Liver (tissue), 9 donors: ENCODE results near the gene ADGRF5. TPM values are rescaled to one million over a fixed set of nuclear protein-coding genes. Genes with fewer than 3 reads are reported as not detected.
A peak's percentile ranks its signal among the peaks of the same experiment; 100 is the strongest.

Experiments
- DNase-seq: peaks from one replicate; pipeline ENCODE4 v3.0.0-alpha.2; 2017; ENCODE audit warnings: low spot score
- H3K27ac ChIP-seq, 2 donors: one replicate each; pipeline ENCODE4 v1.7.0; 2013; ENCODE audit warnings: inconsistent platforms in 2 of 2, low read length in 2 of 2, control low read depth in 1 of 2, low read depth in 1 of 2, mild to moderate bottlenecking in 1 of 2
- H3K27me3 ChIP-seq, 4 donors: one replicate each; pipeline versions ENCODE4 v1.6.1 to v1.7.0; 2013; ENCODE audit warnings: low read length in 3 of 4, inconsistent platforms in 1 of 4, mild to moderate bottlenecking in 1 of 4, moderate library complexity in 1 of 4; ENCODE audit not compliant: control insufficient read depth in 4 of 4, insufficient read depth in 4 of 4
- H3K36me3 ChIP-seq, 4 donors: one replicate each; pipeline versions ENCODE4 v1.6.1 to v1.7.0; 2013; ENCODE audit warnings: low read length in 3 of 4, mild to moderate bottlenecking in 3 of 4, low read depth in 1 of 4, moderate library complexity in 1 of 4; ENCODE audit not compliant: control insufficient read depth in 4 of 4, insufficient read depth in 3 of 4
- H3K4me1 ChIP-seq, 4 donors: one replicate each; pipeline versions ENCODE4 v1.6.1 to v1.7.0; 2013; ENCODE audit warnings: low read length in 3 of 4, mild to moderate bottlenecking in 3 of 4, moderate library complexity in 1 of 4; ENCODE audit not compliant: control insufficient read depth in 4 of 4, insufficient read depth in 4 of 4
- H3K4me3 ChIP-seq, 3 donors: one replicate each; pipeline versions ENCODE4 v1.6.1 to v1.7.0; 2013; ENCODE audit warnings: low read length in 3 of 3, control low read depth in 1 of 3, low read depth in 1 of 3, mild to moderate bottlenecking in 1 of 3
- H3K9ac ChIP-seq, 2 donors: one replicate each; pipeline ENCODE4 v1.7.0; 2013; ENCODE audit warnings: low read length in 2 of 2, mild to moderate bottlenecking in 2 of 2, moderate library complexity in 2 of 2, control low read depth in 1 of 2, low read depth in 1 of 2
- H3K9me3 ChIP-seq, 4 donors: one replicate each; pipeline versions ENCODE4 v1.6.1 to v1.7.0; 2013; ENCODE audit warnings: low read length in 3 of 4; ENCODE audit not compliant: control insufficient read depth in 4 of 4
- EGR1 ChIP-seq, 2 donors: IDR thresholded peaks; 2 replicates each; pipeline ENCODE4 v1.6.1; 2016 to 2018; ENCODE audit warnings: antibody characterized with exemption in 2 of 2, low read depth in 2 of 2
- FOXA1 ChIP-seq: IDR thresholded peaks from 2 replicates; pipeline ENCODE4 v1.6.1; 2016; ENCODE audit warnings: antibody characterized with exemption
- FOXA2 ChIP-seq: IDR thresholded peaks from 2 replicates; pipeline ENCODE4 v1.6.1; 2016; ENCODE audit warnings: antibody characterized with exemption
- GABPA ChIP-seq, 2 donors: IDR thresholded peaks in 1 of 2; conservative IDR thresholded peaks in 1 of 2; 2 replicates each; pipeline ENCODE4 v1.6.1; 2016; ENCODE audit warnings: antibody characterized with exemption in 2 of 2, mild to moderate bottlenecking in 1 of 2, moderate library complexity in 1 of 2
- HNF4A ChIP-seq, 2 donors: conservative IDR thresholded peaks; 2 replicates each; pipeline ENCODE4 v1.6.1; 2016; ENCODE audit warnings: antibody characterized with exemption in 2 of 2, mild to moderate bottlenecking in 2 of 2
- HNF4G ChIP-seq: IDR thresholded peaks from 2 replicates; pipeline ENCODE4 v1.6.1; 2016; ENCODE audit warnings: antibody characterized with exemption
- JUND ChIP-seq, 2 donors: IDR thresholded peaks; 2 replicates each; pipeline ENCODE4 v1.6.1; 2016; ENCODE audit warnings: antibody characterized with exemption in 2 of 2
- NR2F2 ChIP-seq: IDR thresholded peaks from 2 replicates; pipeline ENCODE4 v1.6.1; 2016; ENCODE audit warnings: antibody characterized with exemption
- RAD21 ChIP-seq, 2 donors: IDR thresholded peaks; 2 replicates each; pipeline ENCODE4 v1.6.1; 2016; ENCODE audit warnings: antibody characterized with exemption in 2 of 2, mild to moderate bottlenecking in 2 of 2
- RXRA ChIP-seq, 2 donors: IDR thresholded peaks; 2 replicates each; pipeline ENCODE4 v1.6.1; 2017 to 2018; ENCODE audit warnings: antibody characterized with exemption in 2 of 2, mild to moderate bottlenecking in 1 of 2
- SP1 ChIP-seq: IDR thresholded peaks from 2 replicates; pipeline ENCODE4 v1.6.1; 2018; ENCODE audit warnings: antibody characterized with exemption, mild to moderate bottlenecking
- TAF1 ChIP-seq: conservative IDR thresholded peaks from 2 replicates; pipeline ENCODE4 v1.6.1; 2016; ENCODE audit warnings: antibody characterized with exemption, mild to moderate bottlenecking
- YY1 ChIP-seq: IDR thresholded peaks from 2 replicates; pipeline ENCODE4 v1.6.1; 2016; ENCODE audit warnings: antibody characterized with exemption, mild to moderate bottlenecking
- WGBS: extraction: QIAGEN DNeasy Blood & Tissue Kit; methylation state at CpG from one replicate; pipeline ENCODE4 v1.1.7; 2013; 5-methylcytosine and 5-hydroxymethylcytosine counted together
- polyA plus RNA-seq, 2 donors: library from polyadenylated mRNA; stranded (reverse) in 1 of 2; unstranded in 1 of 2; fragments of 200-250 nt in 1 of 2; fragments of >200 nt in 1 of 2; fragmentation: Nextera tagmentation in 1 of 2; extraction: Ambion mirVana in 1 of 2; gene quantifications; one replicate each; pipeline versions ENCODE4 v1.2.1 to v1.2.3, GENCODE V29; 2013 to 2015
- total RNA-seq, 2 donors: library from RNA; depleted of rRNA; stranded (reverse); fragments of >200 nt; gene quantifications; one replicate each; pipeline ENCODE4 v1.2.3, GENCODE V29; 2014
- TF ChIP-seq, protein P1 (sequence below): IDR thresholded peaks from 2 replicates; pipeline ENCODE4 v1.6.1; 2016; ENCODE audit warnings: antibody characterized with exemption, mild to moderate bottlenecking
- TF ChIP-seq, protein P2 (sequence below): IDR thresholded peaks from 2 replicates; pipeline ENCODE4 v1.6.1; 2016; ENCODE audit warnings: antibody characterized with exemption
- TF ChIP-seq, protein P3 (sequence below): IDR thresholded peaks from 2 replicates; pipeline ENCODE4 v1.6.1; 2016; ENCODE audit warnings: antibody characterized with exemption
- TF ChIP-seq, protein P4 (sequence below): IDR thresholded peaks from 2 replicates; pipeline ENCODE4 v1.6.1; 2016; ENCODE audit warnings: antibody characterized with exemption
- donor health status: healthy.
- donor health status: healthy.
- donor health status: healthy.
- donor health status: healthy.
- donor health status: healthy.

The ADGRF5 gene
- total and polyA plus RNA-seq, 4 donors: 4.9 to 19.9 (median 7.4) TPM

DNA sequence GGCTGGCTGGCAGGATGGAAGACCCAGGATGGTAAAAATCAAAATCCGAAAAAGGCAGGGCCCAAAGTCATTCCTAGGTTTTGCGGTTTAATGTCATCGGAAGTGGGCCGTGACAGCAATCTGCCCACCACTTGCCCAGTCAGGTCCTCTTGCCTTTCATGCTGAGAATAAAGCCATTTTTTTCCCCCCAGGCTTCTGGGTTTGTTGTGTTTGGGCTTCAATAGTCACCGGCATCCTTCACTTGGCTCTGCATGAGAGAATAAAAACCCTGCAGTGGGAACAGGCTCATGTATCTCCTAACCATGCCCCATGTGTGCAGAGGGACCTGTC lies 72.4 kb downstream of the ADGRF5 start:
- Histone ChIP-seq H3K9me3 (no peaks in the 10 kb centered on the region), H3K27ac (no peak overlapping the region), H3K4me1 (peaks cover 0 to 4% (median 0%) of the 10 kb centered on the region in 4 donors), H3K36me3 (no peaks in the 10 kb centered on the region), H3K27me3 (no peaks in the 10 kb centered on the region), H3K4me3 (no peak overlapping the region), H3K9ac (no peak overlapping the region)
- TF ChIP-seq, protein P1, sequence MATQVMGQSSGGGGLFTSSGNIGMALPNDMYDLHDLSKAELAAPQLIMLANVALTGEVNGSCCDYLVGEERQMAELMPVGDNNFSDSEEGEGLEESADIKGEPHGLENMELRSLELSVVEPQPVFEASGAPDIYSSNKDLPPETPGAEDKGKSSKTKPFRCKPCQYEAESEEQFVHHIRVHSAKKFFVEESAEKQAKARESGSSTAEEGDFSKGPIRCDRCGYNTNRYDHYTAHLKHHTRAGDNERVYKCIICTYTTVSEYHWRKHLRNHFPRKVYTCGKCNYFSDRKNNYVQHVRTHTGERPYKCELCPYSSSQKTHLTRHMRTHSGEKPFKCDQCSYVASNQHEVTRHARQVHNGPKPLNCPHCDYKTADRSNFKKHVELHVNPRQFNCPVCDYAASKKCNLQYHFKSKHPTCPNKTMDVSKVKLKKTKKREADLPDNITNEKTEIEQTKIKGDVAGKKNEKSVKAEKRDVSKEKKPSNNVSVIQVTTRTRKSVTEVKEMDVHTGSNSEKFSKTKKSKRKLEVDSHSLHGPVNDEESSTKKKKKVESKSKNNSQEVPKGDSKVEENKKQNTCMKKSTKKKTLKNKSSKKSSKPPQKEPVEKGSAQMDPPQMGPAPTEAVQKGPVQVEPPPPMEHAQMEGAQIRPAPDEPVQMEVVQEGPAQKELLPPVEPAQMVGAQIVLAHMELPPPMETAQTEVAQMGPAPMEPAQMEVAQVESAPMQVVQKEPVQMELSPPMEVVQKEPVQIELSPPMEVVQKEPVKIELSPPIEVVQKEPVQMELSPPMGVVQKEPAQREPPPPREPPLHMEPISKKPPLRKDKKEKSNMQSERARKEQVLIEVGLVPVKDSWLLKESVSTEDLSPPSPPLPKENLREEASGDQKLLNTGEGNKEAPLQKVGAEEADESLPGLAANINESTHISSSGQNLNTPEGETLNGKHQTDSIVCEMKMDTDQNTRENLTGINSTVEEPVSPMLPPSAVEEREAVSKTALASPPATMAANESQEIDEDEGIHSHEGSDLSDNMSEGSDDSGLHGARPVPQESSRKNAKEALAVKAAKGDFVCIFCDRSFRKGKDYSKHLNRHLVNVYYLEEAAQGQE: no peak
- TF ChIP-seq, protein P2, sequence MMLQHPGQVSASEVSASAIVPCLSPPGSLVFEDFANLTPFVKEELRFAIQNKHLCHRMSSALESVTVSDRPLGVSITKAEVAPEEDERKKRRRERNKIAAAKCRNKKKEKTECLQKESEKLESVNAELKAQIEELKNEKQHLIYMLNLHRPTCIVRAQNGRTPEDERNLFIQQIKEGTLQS: no peak
- TF ChIP-seq GABPA (IDR thresholded peaks at IDR 0.05 in 1 of 2, conservative IDR thresholded peaks at IDR 0.05 in 1 of 2) (no peak), SP1 (no peak), RXRA (IDR thresholded peaks at IDR 0.05) (no peak), JUND (IDR thresholded peaks at IDR 0.05) (no peak), RAD21 (IDR thresholded peaks at IDR 0.05) (no peak), YY1 (no peak), FOXA1 (no peak)
- TF ChIP-seq, protein P3, sequence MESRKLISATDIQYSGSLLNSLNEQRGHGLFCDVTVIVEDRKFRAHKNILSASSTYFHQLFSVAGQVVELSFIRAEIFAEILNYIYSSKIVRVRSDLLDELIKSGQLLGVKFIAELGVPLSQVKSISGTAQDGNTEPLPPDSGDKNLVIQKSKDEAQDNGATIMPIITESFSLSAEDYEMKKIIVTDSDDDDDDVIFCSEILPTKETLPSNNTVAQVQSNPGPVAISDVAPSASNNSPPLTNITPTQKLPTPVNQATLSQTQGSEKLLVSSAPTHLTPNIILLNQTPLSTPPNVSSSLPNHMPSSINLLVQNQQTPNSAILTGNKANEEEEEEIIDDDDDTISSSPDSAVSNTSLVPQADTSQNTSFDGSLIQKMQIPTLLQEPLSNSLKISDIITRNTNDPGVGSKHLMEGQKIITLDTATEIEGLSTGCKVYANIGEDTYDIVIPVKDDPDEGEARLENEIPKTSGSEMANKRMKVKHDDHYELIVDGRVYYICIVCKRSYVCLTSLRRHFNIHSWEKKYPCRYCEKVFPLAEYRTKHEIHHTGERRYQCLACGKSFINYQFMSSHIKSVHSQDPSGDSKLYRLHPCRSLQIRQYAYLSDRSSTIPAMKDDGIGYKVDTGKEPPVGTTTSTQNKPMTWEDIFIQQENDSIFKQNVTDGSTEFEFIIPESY: no peak
- WGBS: 70% methylated on average over 5 of the region's 5 CpGs
- DNase-seq: no peak

DNA sequence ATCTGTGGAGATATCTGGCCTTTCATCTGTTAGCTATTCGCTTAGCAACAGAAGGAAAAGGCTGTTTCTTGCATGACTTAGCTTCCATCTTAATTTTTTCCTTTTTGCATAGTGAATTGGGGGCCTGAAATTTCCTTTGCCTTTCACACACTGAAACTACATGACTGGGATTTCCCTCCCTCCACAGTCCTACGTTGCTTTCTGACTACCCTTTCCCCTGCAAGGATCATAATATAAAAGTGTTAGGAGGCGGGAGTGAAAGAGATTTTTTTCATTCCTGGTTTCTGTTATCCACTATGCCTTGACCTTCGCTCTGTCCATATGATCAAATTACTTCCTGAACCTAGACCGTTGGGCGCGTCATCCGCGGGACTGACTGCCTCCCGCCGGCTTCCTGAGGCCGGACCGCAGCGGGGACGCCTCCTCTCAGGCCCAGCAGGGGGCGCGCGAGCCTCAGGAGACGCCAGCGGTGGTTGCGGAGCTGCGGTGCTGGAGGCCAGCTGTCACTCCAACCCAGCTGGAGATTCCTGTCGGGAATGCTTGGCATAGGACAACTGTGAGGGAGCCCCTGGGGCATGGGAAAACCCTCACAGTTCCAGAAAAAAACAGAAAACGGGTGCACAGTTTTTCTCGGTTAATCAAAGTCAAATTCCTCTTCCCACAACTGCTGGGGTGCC lies 72.9 kb downstream of the ADGRF5 start:
- H3K27me3 ChIP-seq: no peaks in the 10 kb centered on the region
- no peak overlapping the region for H3K27ac ChIP-seq
- H3K9ac ChIP-seq: peak overlapping the region; percentile 34 to 45
- peak; percentile 85 for DNase-seq
- H3K4me3 ChIP-seq: no peak overlapping the region
- no peaks in the 10 kb centered on the region for H3K36me3 ChIP-seq
- 8% methylated on average over 25 of the region's 25 CpGs for WGBS
- H3K4me1 ChIP-seq: peaks cover 0 to 4% (median 0%) of the 10 kb centered on the region in 4 donors
- no peaks in the 10 kb centered on the region for H3K9me3 ChIP-seq
- no peak for TF ChIP-seq YY1
- peak; percentile 22 for TF ChIP-seq SP1
- TF ChIP-seq, protein P4, sequence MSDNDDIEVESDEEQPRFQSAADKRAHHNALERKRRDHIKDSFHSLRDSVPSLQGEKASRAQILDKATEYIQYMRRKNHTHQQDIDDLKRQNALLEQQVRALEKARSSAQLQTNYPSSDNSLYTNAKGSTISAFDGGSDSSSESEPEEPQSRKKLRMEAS: no peak
- TF ChIP-seq FOXA2: no peak
- TF ChIP-seq, protein P2: no peak
- TF ChIP-seq, protein P1: no peak
- no peak for TF ChIP-seq RXRA (IDR thresholded peaks at IDR 0.05)
- no peak for TF ChIP-seq EGR1 (IDR thresholded peaks at IDR 0.05; ENCODE audit: low read depth in 2 of 2)
- TF ChIP-seq HNF4G: no peak
- no peak for TF ChIP-seq GABPA (IDR thresholded peaks at IDR 0.05 in 1 of 2, conservative IDR thresholded peaks at IDR 0.05 in 1 of 2)
- peak; percentile 94 to 98 for TF ChIP-seq RAD21 (IDR thresholded peaks at IDR 0.05)
- TF ChIP-seq TAF1: no peak
- TF ChIP-seq HNF4A (conservative IDR thresholded peaks at IDR 0.05): peak in 1 of 2 donors; percentile 43
- TF ChIP-seq, protein P3: no peak
- no peak for TF ChIP-seq FOXA1
- TF ChIP-seq NR2F2: no peak
- no peak for TF ChIP-seq JUND (IDR thresholded peaks at IDR 0.05)
